Left lung (tissue), 10 donors: ENCODE data around the gene EPB41L5. TPM values are rescaled to one million over a fixed set of nuclear protein-coding genes. Genes with fewer than 3 reads are reported as not detected.
A peak's percentile ranks its signal among the peaks of the same experiment; 100 is the strongest.

ENCODE experiments used
- ATAC-seq: fragments of 200-7000 bp; cut with Tn5 transposase; one replicate; pipeline ENCODE4 v1.9.1; 2020; ENCODE audit warnings: moderate library complexity
- DNase-seq, 4 donors: peaks; one replicate each; pipeline ENCODE4 v3.0.0-alpha.2; 2013 to 2020
- H3K27ac ChIP-seq, 2 donors: fragments of 200-600 bp; sonication (generic) in 1 of 2; one replicate each; pipeline versions ENCODE4 v1.5.0 to v1.8.0; 2020 to 2021
- H3K27me3 ChIP-seq, 2 donors: fragments of 200-600 bp; sonication (generic) in 1 of 2; one replicate each; pipeline versions ENCODE4 v1.5.0 to v1.8.0; 2020 to 2021
- H3K36me3 ChIP-seq, 2 donors: fragments of 200-600 bp; sonication (generic) in 1 of 2; one replicate each; pipeline versions ENCODE4 v1.5.0 to v1.8.0; 2020 to 2021
- H3K4me1 ChIP-seq, 2 donors: fragments of 200-600 bp; one replicate each; pipeline ENCODE4 v1.8.0; 2021
- H3K4me3 ChIP-seq, 2 donors: fragments of 200-600 bp; sonication (generic) in 1 of 2; one replicate each; pipeline versions ENCODE4 v1.5.0 to v1.8.0; 2020 to 2021; ENCODE audit warnings: mild to moderate bottlenecking in 1 of 2
- H3K9me3 ChIP-seq, 2 donors: fragments of 200-600 bp; sonication (generic) in 1 of 2; one replicate each; pipeline versions ENCODE4 v1.5.0 to v1.8.0; 2020 to 2021
- CTCF ChIP-seq, 2 donors: fragments of 200-600 bp; sonication (generic) in 1 of 2; IDR thresholded peaks; one replicate each; pipeline versions ENCODE4 v1.5.0 to v1.8.0; 2021; ENCODE audit warnings: antibody characterized with exemption in 2 of 2
- intact Hi-C, 2 donors: fragments of 100-400 bp; cut with DNase I; formaldehyde crosslinking; loops; one replicate each; pipeline versions ENCODE4 v1.11.2 to v1.14.2; 2022
- polyA plus RNA-seq, 6 donors: library from polyadenylated mRNA; unstranded; fragments of 120-200 nt; gene quantifications; one replicate each; pipeline ENCODE4 v1.2.1, GENCODE V29; 2013; ENCODE audit not compliant: insufficient read length in 6 of 6
- total RNA-seq, 2 donors: library from RNA; stranded (reverse); fragmentation: NEBNext Ultra II Directional; extraction: Animal tissue kit (Norgen Biotek cat#: 25700); gene quantifications; one replicate each; pipeline ENCODE4 v1.2.1, GENCODE V29; 2021
- donor health status: DM: no; HTN: yes; CAD: no.
- donor health status: DM: no; HTN: no; CAD: no.

The EPB41L5 gene
- total and polyA plus RNA-seq, 8 donors: 36.0 to 53.8 (median 38.9) TPM

- TF ChIP-seq CTCF (IDR thresholded peaks at IDR 0.05): no peak
- Histone ChIP-seq H3K4me3 (no peak overlapping the region), H3K27ac (peak overlapping the region; percentile 54 to 77), H3K27me3 (no peaks in the 10 kb centered on the region), H3K36me3 (no peaks in the 10 kb centered on the region), H3K9me3 (no peaks in the 10 kb centered on the region), H3K4me1 (peaks cover 0 to 22% of the 10 kb centered on the region in 2 donors)
- DNase-seq (no peak), ATAC-seq (no peak)
- intact Hi-C loops: no loop called here
Observed at GRCh38 chr2:120176526-120176925, 163.6 kb downstream of the EPB41L5 start.

GRCh38 chr2:120177001-120177621 is 164.2 kb downstream of the EPB41L5 start:
- peak; percentile 70 for ATAC-seq
- peak overlapping the region in 1 of 2 donors; percentile 35 for H3K4me3 ChIP-seq
- peaks cover 0 to 22% of the 10 kb centered on the region in 2 donors for H3K4me1 ChIP-seq
- H3K9me3 ChIP-seq: no peaks in the 10 kb centered on the region
- intact Hi-C loops: no loop called here
- H3K36me3 ChIP-seq: no peaks in the 10 kb centered on the region
- peak in 3 of 4 donors; percentile 13 to 91 (median 57) for DNase-seq
- no peaks in the 10 kb centered on the region for H3K27me3 ChIP-seq
- peak in 1 of 2 donors; percentile 41 for TF ChIP-seq CTCF (IDR thresholded peaks at IDR 0.05)
- peak overlapping the region; percentile 54 to 77 for H3K27ac ChIP-seq

GRCh38 chr2:120177973-120178372 is 165.1 kb downstream of the EPB41L5 start:
- no peak for DNase-seq
- ATAC-seq: no peak
- Histone ChIP-seq H3K27me3 (no peaks in the 10 kb centered on the region), H3K4me3 (no peak overlapping the region), H3K9me3 (no peaks in the 10 kb centered on the region), H3K27ac (peak overlapping the region in 1 of 2 donors; percentile 77), H3K36me3 (no peaks in the 10 kb centered on the region), H3K4me1 (peaks cover 0 to 22% of the 10 kb centered on the region in 2 donors)
- no peak for TF ChIP-seq CTCF (IDR thresholded peaks at IDR 0.05)
- intact Hi-C loops: no loop called here

- Histone ChIP-seq H3K4me3 (no peak overlapping the region), H3K27ac (no peak overlapping the region), H3K4me1 (peaks cover 0 to 20% of the 10 kb centered on the region in 2 donors), H3K36me3 (no peaks in the 10 kb centered on the region), H3K9me3 (no peaks in the 10 kb centered on the region), H3K27me3 (no peaks in the 10 kb centered on the region)
- no peak for ATAC-seq
- no peak for DNase-seq
- intact Hi-C loops: no loop called here
- TF ChIP-seq CTCF (IDR thresholded peaks at IDR 0.05): no peak
Observed at GRCh38 chr2:120179396-120179795, 166.5 kb downstream of the EPB41L5 start.

- no peak for DNase-seq
- Histone ChIP-seq H3K36me3 (no peaks in the 10 kb centered on the region), H3K4me3 (no peak overlapping the region), H3K9me3 (no peaks in the 10 kb centered on the region), H3K4me1 (peaks cover 0 to 14% of the 10 kb centered on the region in 2 donors), H3K27ac (no peak overlapping the region), H3K27me3 (no peaks in the 10 kb centered on the region)
- ATAC-seq: no peak
- no peak for TF ChIP-seq CTCF (IDR thresholded peaks at IDR 0.05)
- intact Hi-C loops: no loop called here
Observed at GRCh38 chr2:120180066-120180465, 167.2 kb downstream of the EPB41L5 start.
